Activated T-cell treated with anti-CD3 and anti-CD28 coated beads for 24 hours (primary cell): ENCODE results near the gene ECI1.

ENCODE experiments used
- DNase-seq: peaks from one replicate; pipeline ENCODE4 v3.0.0-alpha.2; 2020; ENCODE audit warnings: low read depth

The ECI1 gene, protein sequence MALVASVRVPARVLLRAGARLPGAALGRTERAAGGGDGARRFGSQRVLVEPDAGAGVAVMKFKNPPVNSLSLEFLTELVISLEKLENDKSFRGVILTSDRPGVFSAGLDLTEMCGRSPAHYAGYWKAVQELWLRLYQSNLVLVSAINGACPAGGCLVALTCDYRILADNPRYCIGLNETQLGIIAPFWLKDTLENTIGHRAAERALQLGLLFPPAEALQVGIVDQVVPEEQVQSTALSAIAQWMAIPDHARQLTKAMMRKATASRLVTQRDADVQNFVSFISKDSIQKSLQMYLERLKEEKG

GRCh38 chr16:2251296-2252111, at the start of gene ECI1:
Gene ECI1 (minus strand): TSS chr16:2251587. CDS start chr16:2251566, 21 bp downstream.
- DNase-seq, result peak; percentile 71

- no peak for DNase-seq
Measured at GRCh38 chr16:2299915-2300192, 48.5 kb upstream of the ECI1 start.

DNA sequence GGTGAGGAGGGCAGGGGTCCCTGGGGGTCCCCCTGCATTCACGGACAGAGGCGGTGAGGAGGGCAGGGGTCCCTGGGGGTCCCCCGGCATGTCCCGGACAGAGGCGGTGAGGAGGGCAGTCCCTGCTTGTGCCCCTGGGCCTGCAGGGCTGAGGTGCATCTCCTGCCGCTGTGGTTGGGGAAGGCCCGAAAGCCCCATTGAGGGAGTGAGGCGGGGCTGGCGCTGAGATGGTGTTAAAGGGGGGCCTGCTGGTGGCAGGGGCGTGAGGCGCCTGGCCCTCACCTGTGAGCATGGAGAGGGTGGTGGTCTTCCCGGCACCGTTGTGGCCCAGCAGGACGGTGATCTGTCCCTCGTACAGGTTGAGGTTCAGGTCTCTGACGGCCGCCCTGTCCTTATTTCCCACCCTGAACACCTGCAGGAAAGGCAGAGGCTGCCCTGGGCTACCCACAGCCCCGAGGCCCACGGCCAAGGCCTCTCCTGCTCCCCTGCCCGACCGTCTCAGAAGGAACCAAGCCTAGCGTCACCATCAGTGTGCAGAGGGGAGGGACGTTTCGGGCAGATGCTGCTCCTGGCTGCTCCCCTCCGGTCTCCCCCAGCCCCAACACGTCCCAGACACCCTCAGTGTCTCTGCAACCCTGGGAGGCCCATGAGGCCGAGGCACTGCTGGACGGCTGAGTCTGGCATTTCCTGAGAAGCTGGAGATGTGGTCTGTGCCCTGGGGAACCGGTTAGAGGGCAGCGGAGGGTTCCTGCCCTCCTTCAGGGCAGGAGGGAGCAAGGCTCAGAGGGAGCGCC, 47.9 kb upstream of the ECI1 start:
- DNase-seq, result no peak

DNA sequence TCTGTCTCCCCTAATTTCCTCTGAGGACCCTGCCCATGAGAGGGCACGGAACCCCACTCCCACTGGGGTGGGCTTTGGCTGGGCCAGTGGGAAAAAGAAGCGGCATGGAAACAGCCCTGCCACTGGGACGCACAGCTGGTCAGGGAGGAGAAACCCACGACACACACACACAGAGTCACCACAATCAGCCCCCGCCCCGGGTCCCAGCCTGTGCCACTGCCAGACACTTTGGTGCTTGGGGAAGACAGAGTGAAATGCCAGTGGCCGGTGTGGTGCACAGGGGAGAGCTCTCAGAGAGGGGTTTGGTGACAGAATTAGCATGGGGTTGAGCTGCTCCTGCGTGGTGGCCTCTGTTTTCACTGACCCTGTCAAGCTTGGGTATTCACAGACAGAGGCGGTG, 47.2 kb upstream of the ECI1 start:
- no peak for DNase-seq

DNA sequence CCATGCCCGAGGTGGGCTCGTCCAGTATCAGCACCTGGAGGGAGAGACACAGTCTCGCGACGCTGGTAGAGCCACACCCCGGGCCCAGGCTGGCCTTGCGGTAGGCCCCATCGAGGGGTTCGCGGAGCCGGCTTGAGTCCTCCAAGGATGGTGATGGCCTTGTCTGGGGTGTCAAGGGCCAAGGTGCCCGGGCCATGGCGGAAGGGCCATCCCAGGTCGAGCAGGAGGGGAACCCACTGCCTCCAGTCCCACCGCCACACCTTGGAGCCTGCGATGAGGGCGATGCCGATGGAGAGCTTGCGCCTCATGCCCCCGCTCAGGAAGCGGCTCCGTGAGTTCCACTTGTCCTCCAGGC, 46.1 kb upstream of the ECI1 start:
- no peak for DNase-seq

DNA sequence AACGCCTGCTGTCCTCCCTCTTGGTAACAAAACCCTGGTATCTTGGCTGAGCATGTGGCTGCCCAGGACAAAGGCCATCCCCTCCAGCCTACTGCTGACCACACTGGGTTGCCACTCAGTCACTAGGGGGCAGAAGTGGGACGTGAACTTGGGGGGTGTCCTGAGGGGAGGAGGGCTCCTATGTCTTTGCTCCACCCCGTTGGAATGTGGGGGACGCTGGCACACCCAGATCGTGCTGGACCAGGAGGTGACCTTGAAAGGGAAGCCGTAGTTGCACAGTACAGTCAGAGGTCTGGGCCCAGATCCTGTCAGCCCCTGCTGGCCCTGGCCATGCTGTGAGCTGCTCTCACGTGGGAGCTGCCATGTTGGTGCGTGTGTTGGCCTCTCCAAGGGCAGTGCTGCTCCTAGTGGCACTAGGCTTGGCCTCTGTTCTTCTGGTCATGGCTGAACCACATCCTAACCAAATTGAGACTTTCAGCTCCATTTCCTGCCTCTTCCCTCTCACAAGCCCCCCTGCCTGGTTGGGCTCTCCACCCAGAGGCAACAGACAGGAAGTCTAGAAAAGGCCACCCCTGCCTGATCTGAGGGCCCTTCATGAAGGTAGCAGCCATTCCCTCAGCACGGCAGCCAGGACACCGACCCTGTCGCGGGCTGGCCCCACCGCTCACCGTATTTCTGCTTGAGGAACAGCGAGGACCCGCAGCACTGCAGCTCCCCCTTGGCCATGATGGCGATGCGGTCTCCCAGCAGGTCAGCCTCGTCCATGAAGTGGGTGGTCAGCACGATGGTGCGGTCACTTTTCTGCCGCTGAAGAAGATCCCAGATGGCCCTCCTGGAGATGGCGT, 45.5 kb upstream of the ECI1 start:
- no peak for DNase-seq

GRCh38 chr16:2295056-2295798, 43.8 kb upstream of the ECI1 start:
- DNase-seq, result no peak

GRCh38 chr16:2292221-2292620, 40.8 kb upstream of the ECI1 start:
- DNase-seq, result no peak

DNA sequence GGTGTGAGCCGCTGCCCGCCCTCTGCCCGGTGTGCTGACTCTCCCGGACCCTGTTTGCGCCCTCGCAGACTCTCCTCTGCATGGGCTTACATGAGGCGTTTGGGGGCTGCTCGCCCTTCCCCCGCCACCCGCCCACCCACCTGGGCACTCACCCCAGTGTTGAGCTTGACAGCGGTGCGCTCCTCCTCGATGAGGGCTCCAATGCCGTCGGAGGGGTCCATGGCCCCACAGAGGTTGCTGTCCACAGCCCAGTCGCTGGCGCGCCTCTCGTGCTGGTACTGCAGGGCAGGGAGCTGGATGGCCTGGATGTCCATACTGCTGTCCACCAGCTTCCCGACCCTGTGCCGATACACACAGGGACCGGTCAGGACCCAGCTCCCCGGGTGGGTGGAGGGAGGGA, 37.9 kb upstream of the ECI1 start:
- DNase-seq, result no peak

DNA sequence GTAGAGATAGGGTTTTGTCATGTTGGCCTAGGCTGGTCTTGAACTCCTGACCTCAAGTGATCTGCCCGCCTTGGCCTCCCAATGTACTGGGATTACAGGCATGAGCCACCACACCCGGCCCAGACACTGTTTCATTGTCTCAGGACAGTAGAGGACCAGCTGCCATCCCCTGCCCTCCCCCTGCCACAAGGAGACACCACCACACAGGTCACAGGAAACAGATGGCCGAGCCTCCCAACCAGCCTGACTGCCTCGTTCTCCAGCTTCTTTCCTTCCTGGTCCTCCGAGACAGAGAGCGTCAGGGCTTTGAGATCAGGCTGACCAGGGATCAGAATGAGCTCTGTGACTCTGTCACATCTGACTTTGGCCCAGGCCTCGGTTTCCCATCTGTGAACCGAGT, 37.3 kb upstream of the ECI1 start:
- no peak for DNase-seq

GRCh38 chr16:2287916-2288547, 36.6 kb upstream of the ECI1 start:
- DNase-seq, result no peak

GRCh38 chr16:2286550-2286949, 35.2 kb upstream of the ECI1 start:
- DNase-seq, result no peak

DNA sequence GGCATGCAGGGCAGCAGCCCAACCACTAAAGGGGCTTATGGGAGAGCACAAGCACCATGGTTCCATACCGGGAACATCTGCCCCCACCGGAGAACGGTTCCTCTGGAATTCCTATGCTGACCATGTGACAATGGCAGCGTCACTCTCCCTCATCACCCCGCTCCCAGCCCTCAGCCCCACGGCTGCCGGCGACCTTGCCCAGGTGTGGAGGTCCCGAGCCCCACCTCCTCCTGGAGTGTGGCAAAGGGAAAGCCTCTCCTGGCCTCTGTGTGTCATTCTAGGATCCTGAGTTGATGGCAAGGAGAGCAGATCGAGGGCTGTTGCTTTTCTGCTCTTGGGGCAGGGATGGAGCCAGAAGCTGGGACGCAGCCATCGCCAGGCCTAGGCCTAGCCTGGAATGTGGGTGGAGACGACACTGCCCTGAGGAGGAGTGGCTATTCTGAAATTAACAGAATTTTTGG, 34.4 kb upstream of the ECI1 start:
- DNase-seq, result no peak

DNA sequence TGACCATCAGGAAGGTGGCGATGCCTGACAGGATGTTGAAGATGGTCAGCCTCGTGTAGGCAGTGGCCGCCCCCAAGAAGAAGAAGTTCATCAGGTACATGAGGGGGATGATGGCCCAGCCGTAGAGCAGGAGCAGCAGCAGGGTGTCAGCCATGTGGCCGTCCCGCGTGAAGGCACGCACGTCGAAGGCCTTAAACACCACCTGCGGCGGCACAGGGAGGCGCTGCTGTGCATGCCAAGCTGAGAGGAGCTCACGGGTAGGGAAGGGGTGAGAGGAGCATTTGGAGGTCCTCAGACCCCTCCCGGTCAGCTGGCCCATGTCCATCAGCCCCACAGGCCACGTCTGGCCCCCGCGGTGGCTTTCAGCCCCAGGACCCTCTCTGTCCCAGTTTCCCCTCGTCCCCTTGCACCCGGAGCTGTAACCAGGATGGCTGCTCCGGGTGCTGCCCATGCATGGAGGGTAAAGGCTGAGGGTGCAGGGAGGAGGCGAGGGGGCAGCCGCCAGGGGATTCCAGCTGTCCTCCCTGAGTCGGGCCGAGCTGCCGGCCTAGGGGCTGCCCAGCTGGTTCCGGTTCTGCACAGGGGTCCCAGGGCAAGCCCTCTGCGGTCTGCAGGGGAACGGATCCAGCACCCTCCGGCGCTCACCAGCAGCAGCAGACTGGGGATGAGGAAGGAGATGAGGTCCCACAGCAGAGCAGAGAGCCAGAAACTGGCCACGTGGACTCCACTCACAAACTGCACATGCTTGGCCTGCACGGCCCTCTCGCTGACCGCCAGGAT, 33.6 kb upstream of the ECI1 start:
- DNase-seq, result no peak

- DNase-seq, result no peak
Measured at GRCh38 chr16:2284001-2284770, 32.8 kb upstream of the ECI1 start.

DNA sequence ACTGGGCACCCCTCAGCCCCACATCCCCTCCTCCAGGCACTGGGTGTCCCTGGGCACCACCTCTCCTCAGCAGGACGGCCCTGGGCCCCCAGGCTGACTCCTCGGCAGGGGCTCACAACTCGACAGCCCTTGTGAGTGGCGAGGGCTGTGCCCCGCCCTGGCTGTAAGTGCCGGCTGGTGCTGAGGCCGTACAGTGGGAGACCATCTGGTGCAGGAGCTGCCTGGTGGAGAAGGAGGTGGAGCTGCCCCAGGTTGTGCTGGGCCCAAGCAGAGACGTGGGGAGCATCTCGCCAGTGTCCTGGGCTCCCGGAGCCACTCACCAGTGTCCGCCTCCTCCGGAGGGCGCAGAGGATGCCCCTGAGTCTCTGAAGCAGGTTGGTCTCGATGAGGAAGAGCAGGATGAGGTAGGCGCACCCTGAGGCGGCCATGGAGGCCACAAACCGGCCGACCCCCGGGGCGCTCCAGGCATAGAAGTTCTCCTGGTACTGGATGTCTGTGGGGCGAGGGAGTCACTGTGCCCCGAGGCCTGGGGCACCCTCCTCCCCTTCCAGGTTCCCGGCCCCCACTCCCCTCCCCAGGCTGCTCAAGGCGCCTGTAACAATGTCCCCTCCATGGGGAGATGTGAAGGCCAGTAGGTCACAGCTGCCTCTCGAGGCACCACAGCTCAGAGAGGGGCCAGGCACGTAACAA, 31.6 kb upstream of the ECI1 start:
- no peak for DNase-seq

DNA sequence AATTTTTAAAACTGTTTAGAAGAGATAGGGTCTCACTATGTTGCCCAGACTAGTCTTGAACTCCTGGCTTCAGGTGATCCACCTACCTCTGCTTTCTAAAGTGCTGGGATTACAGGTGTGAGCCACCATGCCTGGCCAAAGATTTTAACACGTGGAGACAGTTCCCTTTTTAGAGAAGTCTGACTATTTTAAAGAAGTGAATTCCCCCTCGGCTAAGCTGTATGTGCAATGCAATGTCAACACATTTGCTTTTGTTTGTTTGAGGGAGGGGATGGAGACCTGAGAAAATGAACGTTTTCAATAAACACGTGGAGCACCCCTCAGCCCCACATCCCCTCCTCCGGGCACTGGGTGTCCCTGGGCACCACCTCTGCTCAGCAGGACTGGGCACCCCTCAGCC, 30.9 kb upstream of the ECI1 start:
- DNase-seq, result no peak

DNA sequence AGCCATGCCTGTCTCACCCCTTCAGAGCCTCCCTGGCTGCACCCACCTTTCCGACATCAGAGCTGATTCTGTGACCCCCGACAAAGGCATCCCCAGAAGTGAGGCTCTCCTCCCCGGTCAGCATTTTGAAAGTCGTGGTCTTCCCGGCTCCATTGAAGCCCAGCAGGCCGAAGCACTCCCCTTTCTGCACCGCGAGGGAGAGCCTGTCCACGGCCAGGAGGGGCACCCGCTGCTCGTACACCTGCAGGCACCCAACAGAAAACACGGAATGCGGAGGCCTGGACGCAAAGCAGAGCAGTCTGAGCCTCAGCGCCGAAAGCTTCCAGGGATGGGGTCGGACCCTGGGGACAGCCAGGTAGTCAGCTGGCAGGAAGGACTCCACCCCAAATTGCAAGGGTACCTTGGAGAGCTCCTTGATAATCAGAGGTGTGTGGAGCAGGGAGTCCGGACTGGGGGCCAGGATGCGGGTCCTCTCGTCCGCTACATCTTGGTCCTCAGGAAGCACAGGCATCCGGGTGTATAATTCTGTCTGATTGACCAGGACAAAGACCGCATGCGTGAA, 29.7 kb upstream of the ECI1 start:
- DNase-seq, result no peak
